CD14-positive monocyte (primary cell): Measurements from ENCODE around the gene ZNF423. TPM values are rescaled to one million over a fixed set of nuclear protein-coding genes. Genes with fewer than 3 reads are reported as not detected.

Experiments used
- DNase-seq, 3 donors: peaks; one replicate each; pipeline ENCODE4 v3.0.0-alpha.2; 2011 to 2022
- H2AFZ ChIP-seq: 2 replicates; pipeline ENCODE4 v1.6.0; 2012; ENCODE audit warnings: mild to moderate bottlenecking, low read depth, low read length, inconsistent platforms; ENCODE audit not compliant: insufficient read depth, poor library complexity, severe bottlenecking
- H3K27ac ChIP-seq, 2 donors: 1 replicate in 1 of 2; 2 replicates in 1 of 2; pipeline ENCODE4 v1.5.1; 2012 to 2013; ENCODE audit warnings: low read length in 2 of 2, control low read depth in 1 of 2, inconsistent platforms in 1 of 2, low read depth in 1 of 2, mild to moderate bottlenecking in 1 of 2
- H3K27me3 ChIP-seq, 2 donors: one replicate each; pipeline versions ENCODE4 v1.6.0 to v1.6.1; 2011 to 2013; ENCODE audit warnings: low read length in 2 of 2; ENCODE audit not compliant: control insufficient read depth in 2 of 2, insufficient read depth in 2 of 2
- H3K36me3 ChIP-seq, 2 donors: replicated peaks in 1 of 2; 1 replicate in 1 of 2; 2 replicates in 1 of 2; pipeline versions ENCODE4 v1.5.1 to v1.6.1; 2012 to 2013; ENCODE audit warnings: low read length in 2 of 2, control low read depth in 1 of 2, inconsistent platforms in 1 of 2, mild to moderate bottlenecking in 1 of 2; ENCODE audit not compliant: insufficient read depth in 2 of 2, control insufficient read depth in 1 of 2
- H3K4me1 ChIP-seq, 2 donors: 1 replicate in 1 of 2; 2 replicates in 1 of 2; pipeline versions ENCODE4 v1.5.1 to v1.6.1; 2012 to 2013; ENCODE audit warnings: low read length in 2 of 2, control low read depth in 1 of 2, inconsistent platforms in 1 of 2, mild to moderate bottlenecking in 1 of 2, moderate library complexity in 1 of 2; ENCODE audit not compliant: insufficient read depth in 2 of 2, control insufficient read depth in 1 of 2
- H3K4me2 ChIP-seq: replicated peaks from 2 replicates; pipeline ENCODE3; 2012; ENCODE audit warnings: low read length, moderate library complexity, mild to moderate bottlenecking; ENCODE audit not compliant: poor library complexity, severe bottlenecking; ENCODE audit errors: extremely low read depth
- H3K4me3 ChIP-seq, 3 experiments: fragments of 200-600 bp in 1 of 3; sonication (generic) in 1 of 3; replicated peaks in 1 of 3; 1 replicate in 2 of 3; 2 replicates in 1 of 3; pipeline ENCODE4 v1.5.1; 2011 to 2013; ENCODE audit warnings: low read length in 3 of 3, mild to moderate bottlenecking in 3 of 3, control low read depth in 2 of 3, low read depth in 2 of 3, inconsistent platforms in 1 of 3, moderate library complexity in 1 of 3
- H3K79me2 ChIP-seq: 2 replicates; pipeline ENCODE4 v1.6.0; 2012; ENCODE audit warnings: mild to moderate bottlenecking, control low read depth, inconsistent platforms, low read length, moderate library complexity; ENCODE audit not compliant: insufficient read depth
- H3K9ac ChIP-seq: 2 replicates; pipeline ENCODE4 v1.6.0; 2017; ENCODE audit warnings: low read length, mild to moderate bottlenecking; ENCODE audit not compliant: insufficient read depth, poor library complexity, severe bottlenecking
- H3K9me3 ChIP-seq, 2 donors: replicated peaks in 1 of 2; 1 replicate in 1 of 2; 2 replicates in 1 of 2; pipeline versions ENCODE4 v1.5.1 to v1.6.1; 2012 to 2013; ENCODE audit warnings: low read length in 2 of 2, control low read depth in 1 of 2; ENCODE audit not compliant: control insufficient read depth in 1 of 2, insufficient read depth in 1 of 2
- H4K20me1 ChIP-seq: 2 replicates; pipeline ENCODE4 v1.6.0; 2012; ENCODE audit warnings: mild to moderate bottlenecking, low read length, control low read depth, moderate library complexity; ENCODE audit not compliant: insufficient read depth
- H3K27ac Mint-ChIP-seq, 7 donors: one replicate each; pipeline ENCODE4 v1.8.0; 2020; ENCODE audit warnings: mild to moderate bottlenecking in 7 of 7, mixed read lengths in 7 of 7, moderate library complexity in 6 of 7, inconsistent platforms in 2 of 7
- H3K27me3 Mint-ChIP-seq, 3 donors: one replicate each; pipeline ENCODE4 v1.8.0; 2021 to 2022; ENCODE audit warnings: low read depth in 3 of 3, mild to moderate bottlenecking in 3 of 3, mixed read lengths in 3 of 3, moderate library complexity in 3 of 3, inconsistent platforms in 1 of 3
- H3K36me3 Mint-ChIP-seq, 2 donors: one replicate each; pipeline ENCODE4 v1.8.0; 2020; ENCODE audit warnings: mixed read lengths in 2 of 2, inconsistent platforms in 1 of 2, mild to moderate bottlenecking in 1 of 2
- H3K4me1 Mint-ChIP-seq: one replicate; pipeline ENCODE4 v1.8.0; 2020; ENCODE audit warnings: mild to moderate bottlenecking, mixed read lengths
- H3K4me3 Mint-ChIP-seq, 2 donors: one replicate each; pipeline ENCODE4 v1.8.0; 2020; ENCODE audit warnings: mild to moderate bottlenecking in 2 of 2, mixed read lengths in 2 of 2, moderate library complexity in 1 of 2
- H3K9me3 Mint-ChIP-seq, 7 donors: one replicate each; pipeline ENCODE4 v1.8.0; 2020 to 2022; ENCODE audit warnings: mixed read lengths in 7 of 7, mild to moderate bottlenecking in 6 of 7, moderate library complexity in 6 of 7, inconsistent platforms in 2 of 7
- CTCF ChIP-seq: fragments of 200-600 bp; IDR thresholded peaks from one replicate; pipeline ENCODE4 v1.8.0; 2022; ENCODE audit warnings: antibody characterized with exemption, mild to moderate bottlenecking
- WGBS: methylation state at CpG from one replicate; pipeline ENCODE4 v1.1.5; 2013; ENCODE audit warnings: missing lambda C conversion rate; ENCODE audit not compliant: insufficient coverage; 5-methylcytosine and 5-hydroxymethylcytosine counted together
- intact Hi-C, 2 donors: fragments of 100-400 bp; cut with micrococcal nuclease; formaldehyde crosslinking; loops; one replicate each; pipeline versions ENCODE4 v1.15.0 to v1.15.1; 2023
- polyA plus RNA-seq, 3 donors: library from polyadenylated mRNA; depleted of rRNA in 1 of 3; unstranded in 2 of 3; stranded (reverse) in 1 of 3; fragments of 300-500 nt in 2 of 3; fragments of >200 nt in 1 of 3; fragmentation: Illumina TruSeq in 2 of 3; gene quantifications; 1 replicate in 2 of 3; 2 replicates in 1 of 3; pipeline ENCODE4 v1.2.3, GENCODE V29; 2012 to 2021

Gene ZNF423
- polyA plus RNA-seq, 3 donors = not detected

GRCh38 chr16:49827805-49828438 lies 28.0 kb downstream of the ZNF423 start:
- intact Hi-C loops = no loop called here
- Histone ChIP-seq H3K9ac (no peak overlapping the region), H4K20me1 (no peaks in the 10 kb centered on the region), H3K79me2 (no peaks in the 10 kb centered on the region), H3K27me3 (no peaks in the 10 kb centered on the region), H2AFZ (no peak overlapping the region), H3K27ac (no peak overlapping the region), H3K9me3 (no peaks in the 10 kb centered on the region), H3K36me3 (no peaks in the 10 kb centered on the region), H3K4me3 (no peak overlapping the region), H3K4me1 (no peaks in the 10 kb centered on the region), H3K4me2 (no peak overlapping the region)
- Mint-ChIP-seq H3K27ac (no peak overlapping the region), H3K4me1 (no peaks in the 10 kb centered on the region), H3K9me3 (no peaks in the 10 kb centered on the region), H3K4me3 (no peak overlapping the region), H3K27me3 (peaks cover 0 to 10% (median 2%) of the 10 kb centered on the region in 3 donors), H3K36me3 (no peaks in the 10 kb centered on the region)
- 97% methylated on average over 3 of the region's 8 CpGs for WGBS
- DNase-seq = no peak
- TF ChIP-seq CTCF = no peak

- H3K27me3 ChIP-seq = no peaks in the 10 kb centered on the region
- H3K9me3 ChIP-seq = no peaks in the 10 kb centered on the region
- H3K4me2 ChIP-seq = no peak overlapping the region
- Mint-ChIP-seq H3K36me3 (no peaks in the 10 kb centered on the region), H3K4me3 (no peak overlapping the region), H3K4me1 (no peaks in the 10 kb centered on the region), H3K9me3 (no peaks in the 10 kb centered on the region), H3K27me3 (peaks cover 2 to 9% (median 2%) of the 10 kb centered on the region in 3 donors), H3K27ac (no peak overlapping the region)
- no peak overlapping the region for H2AFZ ChIP-seq
- H3K27ac ChIP-seq = no peak overlapping the region
- 93% methylated on average over 2 of the region's 5 CpGs for WGBS
- no peak for TF ChIP-seq CTCF
- no peak overlapping the region for H3K4me3 ChIP-seq
- no peak overlapping the region for H3K9ac ChIP-seq
- DNase-seq = no peak
- intact Hi-C loops = no loop called here
- no peaks in the 10 kb centered on the region for H3K4me1 ChIP-seq
- H3K36me3 ChIP-seq = no peaks in the 10 kb centered on the region
- no peaks in the 10 kb centered on the region for H4K20me1 ChIP-seq
- H3K79me2 ChIP-seq = no peaks in the 10 kb centered on the region
These were observed 29.4 kb downstream of the ZNF423 start for GRCh38 chr16:49826515-49826914.
